Left lobe of liver (tissue), 2 donors: ENCODE results near the gene SYNPR. TPM values are rescaled to one million over a fixed set of nuclear protein-coding genes. Genes with fewer than 3 reads are reported as not detected.
"Not testable (repeated sequence)": the region's sequence is repeated elsewhere in the genome, so short reads cannot be mapped to it uniquely, and the experiment has no call there.

Source experiments
- ATAC-seq: fragments of 200-7000 bp; cut with Tn5 transposase; one replicate; pipeline ENCODE4 v1.9.1; 2020; ENCODE audit warnings: mild to moderate bottlenecking, moderate library complexity
- DNase-seq: peaks from one replicate; pipeline ENCODE4 v3.0.0-alpha.2; 2020; ENCODE audit warnings: low spot score
- total RNA-seq: library from RNA; stranded (reverse); gene quantifications from one replicate; pipeline ENCODE4 v1.2.1, GENCODE V29; 2021
- donor health status: DM: no; HTN: no; CAD: no; lungs with moderate emphysema.
- donor health status: DM: no; HTN: yes; CAD: no.

SYNPR gene
- total RNA-seq = not detected

DNA sequence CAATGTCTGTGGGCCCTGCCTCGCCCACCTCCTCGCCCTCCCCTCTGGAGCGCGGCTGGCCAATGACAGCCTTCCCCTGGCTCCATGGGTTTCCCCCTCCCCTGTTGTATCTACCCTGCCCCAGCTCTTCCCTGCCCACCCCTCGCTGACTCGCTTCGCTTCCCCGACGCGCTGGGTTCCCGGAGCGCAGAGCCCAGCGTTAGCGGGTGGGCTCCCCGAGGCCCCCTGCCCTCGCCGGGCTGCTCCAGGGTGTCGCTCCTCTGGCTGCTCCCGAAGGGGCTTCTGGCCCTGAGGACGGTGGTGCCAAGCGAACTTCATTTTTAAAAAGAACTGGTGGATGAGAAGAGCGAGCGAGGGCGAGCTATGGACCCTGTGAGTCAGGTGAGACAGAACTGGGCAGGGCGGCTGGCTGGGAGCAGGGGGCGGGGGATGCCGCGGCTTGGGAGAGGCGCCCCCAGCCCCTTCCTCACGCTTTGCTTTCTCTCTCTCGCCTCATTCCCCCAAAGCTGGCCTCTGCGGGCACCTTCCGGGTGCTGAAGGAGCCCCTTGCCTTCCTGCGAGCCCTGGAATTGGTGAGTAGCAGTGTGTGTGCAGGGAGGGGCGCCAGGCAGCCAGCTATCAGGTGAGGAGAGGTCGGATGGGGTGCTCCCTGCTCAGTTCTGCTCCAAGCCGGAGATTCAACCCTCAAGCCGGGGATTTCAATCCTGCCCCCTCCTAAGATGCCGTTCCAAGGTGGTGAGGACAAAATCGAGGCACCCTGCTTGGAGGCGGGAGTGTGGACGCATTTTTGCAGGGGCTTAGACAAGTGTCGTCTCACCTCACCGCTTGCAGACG, at the start of gene SYNPR:
SYNPR (plus strand) TSS at position 138 of the 834 bp plus-strand sequence.
- ATAC-seq (no peak), DNase-seq (no peak)

DNA sequence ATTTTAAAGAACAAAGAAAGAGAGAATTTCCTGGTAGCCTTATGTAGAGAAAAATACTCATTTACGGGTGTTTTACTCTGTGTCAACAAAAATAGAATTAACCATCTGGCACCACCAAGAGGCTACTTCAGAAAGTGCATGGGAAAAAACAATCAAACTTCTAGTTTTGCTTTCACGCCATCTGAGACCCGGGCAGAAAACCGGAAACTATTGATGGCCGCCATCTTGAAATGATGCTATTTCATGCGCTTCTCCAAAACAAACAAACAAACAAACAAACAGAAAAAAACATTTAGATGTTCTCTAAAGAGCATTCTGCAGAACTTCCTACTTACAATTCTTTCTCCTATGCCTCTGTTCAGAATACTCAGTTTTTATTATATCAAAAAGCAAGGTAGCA, 49.4 kb upstream of the SYNPR start:
- no peak for DNase-seq

DNA sequence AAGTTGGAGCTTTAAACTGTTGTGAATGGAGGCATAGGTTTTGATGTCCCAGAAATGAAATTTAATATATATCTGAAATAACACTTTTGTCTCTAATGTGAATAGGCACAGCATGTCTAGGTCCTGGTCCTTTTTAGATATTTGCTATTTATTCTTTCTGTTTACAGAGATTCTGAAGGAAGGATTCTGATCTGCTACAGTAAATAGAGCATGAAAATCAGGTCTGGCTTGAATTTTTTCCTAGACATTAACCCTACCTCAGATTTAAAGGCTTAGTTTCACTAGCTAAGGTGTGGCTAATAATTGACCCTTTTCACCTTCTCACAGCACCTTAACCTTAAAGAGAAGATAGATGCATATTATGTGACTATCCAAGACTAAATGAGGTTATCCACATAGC, 48.0 kb upstream of the SYNPR start:
- ATAC-seq = no peak
- no peak for DNase-seq

More for the DNA sequence above, 49.4 kb upstream of the SYNPR start:
- ATAC-seq = peak; percentile 77

DNA sequence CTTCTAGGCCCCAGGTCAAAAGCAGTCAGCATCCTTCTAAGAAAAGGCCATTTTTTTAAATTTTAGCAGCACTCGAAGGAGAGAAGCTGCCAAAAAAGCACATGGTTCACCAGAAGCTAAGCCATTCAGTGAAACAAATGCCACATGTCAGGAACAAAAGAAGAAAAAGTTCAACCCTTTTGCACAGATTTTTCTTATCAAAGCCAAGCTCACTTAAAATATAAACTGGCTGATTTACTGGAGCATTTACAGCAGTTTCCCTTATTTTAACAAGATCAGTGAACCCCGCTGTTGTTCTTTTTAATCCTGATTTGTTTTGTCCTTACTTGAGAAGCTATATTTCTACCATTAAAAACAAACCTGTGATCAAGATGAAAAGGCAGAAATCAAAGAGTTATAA, 46.5 kb upstream of the SYNPR start:
- DNase-seq (no peak), ATAC-seq (no peak)

DNA sequence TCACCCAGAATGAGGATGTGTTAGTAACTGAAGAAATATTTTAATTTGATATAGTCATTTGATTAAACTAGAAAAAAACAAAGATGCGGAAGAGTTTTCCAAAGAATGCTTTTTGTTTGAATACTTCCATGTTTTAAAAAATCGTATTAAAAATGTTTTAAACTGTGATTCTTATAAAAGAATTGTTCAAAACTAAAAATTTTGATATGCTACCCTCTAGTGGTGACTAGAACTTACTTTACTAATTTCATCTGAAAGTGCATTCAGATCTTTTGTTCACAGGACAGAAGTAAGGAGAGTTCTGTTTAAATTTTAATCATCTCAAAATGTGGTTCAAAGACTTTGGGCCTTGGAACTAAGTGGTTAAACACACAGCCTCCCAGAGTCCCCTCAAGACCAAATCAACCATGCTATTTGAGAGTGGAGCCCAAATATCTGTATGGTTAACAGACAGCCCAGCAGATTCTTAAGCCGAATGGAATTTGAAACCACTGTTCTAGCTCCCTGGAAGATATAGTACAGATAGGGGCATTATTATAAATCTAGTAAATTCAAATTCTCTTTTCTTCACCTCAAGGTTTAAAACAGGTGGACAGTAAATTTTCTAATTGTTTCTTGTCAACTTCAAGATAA, 45.2 kb upstream of the SYNPR start:
- ATAC-seq (no peak), DNase-seq (no peak)

DNA sequence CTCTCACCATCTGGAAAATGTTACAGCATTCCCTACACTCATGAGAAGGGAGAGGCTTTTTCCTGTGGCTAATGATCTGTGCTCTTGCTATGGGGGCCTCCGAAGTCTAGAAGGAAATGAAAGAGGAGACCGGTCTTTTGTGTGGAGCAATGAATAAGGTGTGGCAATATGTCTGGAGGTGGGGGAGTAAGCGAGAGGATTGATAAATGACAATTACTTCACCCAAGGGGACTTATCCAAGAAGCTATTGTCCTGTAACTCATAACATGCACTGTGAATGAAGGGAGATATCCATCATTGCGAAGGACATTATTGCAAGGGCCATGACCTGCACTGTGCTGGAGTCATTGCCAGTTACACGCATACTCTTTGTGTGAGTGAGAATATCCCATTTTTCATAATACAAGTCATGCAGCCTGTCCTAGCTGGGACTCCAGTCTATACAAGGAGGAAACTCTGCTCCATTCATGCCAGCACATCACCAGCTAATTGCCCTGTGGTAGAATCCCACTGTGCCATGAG, 37.7 kb upstream of the SYNPR start:
- DNase-seq (no peak), ATAC-seq (no peak)

DNA sequence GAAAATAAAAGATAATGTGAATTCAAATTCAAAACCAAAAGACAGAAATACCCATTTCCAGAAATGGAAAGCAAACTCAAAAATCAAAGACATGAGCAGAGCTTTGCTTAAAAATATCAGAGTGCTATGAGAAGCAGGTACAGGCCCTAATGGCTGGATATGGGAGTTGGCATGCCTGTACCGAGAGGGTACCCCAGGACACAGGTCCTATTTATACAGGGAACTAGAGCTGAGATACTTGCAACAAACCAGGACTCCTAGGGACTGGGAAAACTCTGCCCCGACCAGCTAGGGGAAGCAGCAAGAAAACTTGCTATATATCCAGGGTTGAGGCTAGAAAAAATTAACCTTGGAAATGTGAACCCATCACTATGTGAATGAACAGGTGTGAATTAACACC, 36.0 kb upstream of the SYNPR start:
- no peak for ATAC-seq
- no peak for DNase-seq

DNA sequence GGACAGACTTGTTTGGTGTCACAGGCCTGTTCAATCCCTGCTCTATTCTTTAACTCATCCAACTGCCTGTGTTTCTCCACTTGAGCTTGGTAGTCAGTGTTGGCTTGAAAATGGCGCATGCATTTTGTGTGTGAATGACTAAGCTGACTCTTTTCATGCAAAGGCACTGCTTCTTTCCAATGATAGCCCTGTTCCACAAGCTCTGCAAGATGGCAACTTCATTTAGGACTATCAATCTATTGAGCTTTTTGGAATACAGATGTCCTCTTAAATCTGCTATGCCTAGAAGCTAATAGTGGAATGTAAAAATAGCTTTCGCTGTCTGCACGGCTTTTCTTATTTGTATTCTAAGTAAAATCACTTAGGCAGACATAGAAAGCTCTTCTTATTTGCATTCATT, 33.6 kb upstream of the SYNPR start:
- no peak for ATAC-seq
- DNase-seq = no peak

DNA sequence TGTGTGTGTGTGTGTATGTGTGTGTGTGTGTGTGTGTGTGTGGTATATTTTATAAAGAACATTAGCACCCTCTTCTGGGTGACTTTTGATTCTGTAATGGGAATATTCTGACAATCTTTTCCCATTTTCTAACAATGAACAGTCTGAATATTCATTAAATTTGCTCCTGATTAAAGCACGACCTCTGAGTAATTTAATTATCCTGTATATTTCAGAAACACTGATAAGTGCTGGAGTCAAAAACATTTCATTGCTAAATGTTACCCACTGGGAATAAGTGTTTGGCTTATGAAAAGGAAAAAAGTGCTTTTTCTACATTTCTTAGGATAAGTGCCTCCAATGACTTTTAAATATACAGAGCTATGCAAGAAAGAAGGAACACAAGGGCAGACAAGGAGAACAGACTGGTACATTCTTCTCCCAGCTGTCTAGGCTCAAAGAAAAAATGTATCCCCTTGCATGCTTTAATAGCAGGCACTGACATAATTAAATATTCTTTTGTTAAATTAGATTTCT, 32.3 kb upstream of the SYNPR start:
- no peak for DNase-seq
- no peak for ATAC-seq

DNA sequence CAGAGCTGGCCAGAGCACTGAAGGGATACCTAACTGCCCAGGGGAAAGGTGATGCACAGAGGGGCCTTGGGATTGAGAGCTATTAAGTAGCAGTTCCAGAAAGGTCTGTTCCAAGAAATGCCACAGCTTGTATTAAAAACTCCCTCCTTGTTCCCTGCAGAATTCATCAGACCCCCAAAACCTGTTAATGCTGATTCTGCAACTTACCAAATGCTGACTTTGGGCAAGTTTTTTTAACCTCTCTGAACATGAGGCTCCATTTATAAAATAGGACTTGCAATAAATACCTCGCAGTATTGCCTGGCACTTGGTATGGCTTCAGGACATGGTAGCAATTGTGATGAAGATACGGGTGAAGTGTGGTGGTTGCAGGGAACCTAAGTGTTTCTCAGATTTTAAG, 30.1 kb upstream of the SYNPR start:
- ATAC-seq (no peak), DNase-seq (no peak)

DNA sequence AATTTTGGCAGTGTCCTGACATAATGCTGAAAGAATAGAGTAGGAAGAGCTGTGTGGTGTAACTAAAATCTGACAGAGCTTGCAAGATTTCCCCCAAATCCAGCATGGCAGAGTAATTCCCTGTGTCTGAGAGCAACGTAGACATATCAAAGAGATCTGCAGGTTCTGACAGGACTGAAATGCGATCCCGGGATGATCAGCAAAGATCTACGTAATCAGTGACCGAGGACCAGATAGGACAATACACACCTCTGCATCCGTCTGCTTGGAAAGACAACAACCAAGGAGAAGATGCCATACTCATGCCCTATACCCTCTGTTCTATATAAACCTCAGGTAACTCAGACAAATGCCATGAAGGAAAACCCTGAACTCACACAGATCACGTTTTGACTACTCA, 26.6 kb upstream of the SYNPR start:
- ATAC-seq (no peak), DNase-seq (no peak)

DNA sequence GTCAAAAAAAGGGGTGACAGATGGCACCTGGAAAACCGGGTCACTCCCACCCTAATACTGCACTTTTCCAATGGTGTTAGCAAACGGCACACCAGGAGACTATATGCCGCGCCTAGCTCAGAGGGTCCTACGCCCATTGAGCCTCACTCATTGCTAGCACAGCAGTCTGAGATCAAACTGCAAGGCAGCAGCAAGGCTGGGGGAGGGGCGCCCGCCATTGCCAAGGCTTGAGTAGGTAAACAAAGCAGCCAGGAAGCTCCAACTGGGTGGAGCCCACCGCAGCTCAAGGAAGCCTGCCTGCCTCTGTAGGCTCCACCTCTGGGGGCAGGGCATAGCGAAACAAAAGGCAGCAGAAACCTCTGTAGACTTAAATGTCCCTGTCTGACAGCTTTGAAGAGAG, 22.3 kb upstream of the SYNPR start:
- not testable (repeated sequence) for ATAC-seq, DNase-seq

DNA sequence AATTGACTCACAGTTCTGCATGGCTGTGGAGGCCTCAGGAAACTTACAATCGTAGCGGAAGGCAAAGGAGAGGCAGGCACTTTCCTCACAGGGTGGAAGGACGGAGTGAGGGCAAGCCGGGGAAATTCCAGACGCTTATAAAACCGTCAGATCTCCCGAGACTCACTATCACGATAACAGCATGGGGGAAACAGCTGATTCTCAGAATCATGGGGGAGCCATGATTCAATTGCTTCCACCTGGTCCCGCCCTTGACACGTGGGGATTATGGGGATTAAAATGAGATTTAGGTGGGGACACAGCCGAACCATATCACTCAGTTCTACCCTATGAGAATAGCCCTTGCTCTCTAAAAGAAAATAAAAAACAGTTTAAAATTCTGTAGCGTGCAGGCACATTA, 13.4 kb upstream of the SYNPR start:
- no peak for DNase-seq

DNA sequence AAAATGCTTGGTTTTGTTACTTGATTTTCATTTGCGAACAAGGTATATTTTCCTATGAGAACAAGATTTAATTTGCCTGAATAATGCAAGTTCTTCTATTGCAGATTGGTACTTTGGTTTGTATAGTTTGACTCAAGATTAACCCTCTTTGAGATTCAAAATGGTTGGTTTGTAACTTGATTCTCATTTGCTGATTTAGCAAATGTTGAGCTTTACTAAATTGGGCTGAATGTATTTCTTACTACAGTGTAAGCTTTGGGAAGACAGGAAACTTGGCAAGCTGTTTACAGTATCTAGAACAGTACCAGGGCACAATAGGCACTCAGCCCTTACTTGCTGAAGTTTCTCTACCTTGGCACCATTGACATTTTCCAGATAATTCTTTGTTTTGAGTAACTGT, 3.7 kb upstream of the SYNPR start:
- DNase-seq (no peak), ATAC-seq (no peak)

More for the DNA sequence above, 13.4 kb upstream of the SYNPR start:
- no peak for ATAC-seq

DNA sequence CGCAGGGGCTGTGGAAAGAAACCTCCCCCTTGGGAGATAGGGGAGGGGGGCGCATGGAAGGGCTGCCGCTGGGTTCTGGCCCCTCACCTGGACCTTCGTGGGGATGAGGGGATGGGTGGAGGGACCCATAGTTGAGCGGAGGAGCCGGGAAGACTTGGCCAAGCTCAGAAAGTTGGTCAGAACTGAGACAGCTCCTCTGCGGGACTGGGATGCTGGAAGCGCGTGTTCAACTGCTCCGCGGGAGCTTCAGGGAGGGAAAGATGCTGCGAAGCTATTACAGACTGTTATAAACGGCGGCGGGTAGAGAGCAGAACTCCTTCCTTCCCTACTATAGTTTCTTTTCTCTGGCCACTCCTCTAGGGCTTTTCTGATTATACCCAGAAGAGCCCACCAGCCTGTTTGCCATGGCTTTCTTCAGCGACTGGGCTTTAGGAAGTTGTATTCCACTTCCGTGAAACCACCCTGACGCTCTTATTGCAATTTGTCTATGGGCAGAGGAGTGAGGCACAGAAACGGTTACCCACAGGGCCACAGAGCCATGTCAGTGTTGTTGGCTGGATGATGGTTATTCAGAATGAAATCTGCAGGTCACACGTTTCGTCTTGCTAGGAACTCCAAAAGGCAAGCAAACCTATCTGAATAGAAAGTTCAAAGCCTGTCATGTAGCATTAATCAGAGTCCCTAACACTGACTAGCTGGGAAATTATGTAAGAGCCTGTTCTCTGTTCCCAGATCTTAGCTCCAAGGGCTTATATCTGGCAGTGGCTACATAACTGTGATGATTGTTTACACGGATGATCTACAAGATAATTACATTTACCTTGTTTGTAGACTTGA, 1.1 kb downstream of the SYNPR start:
- no peak for DNase-seq

DNA sequence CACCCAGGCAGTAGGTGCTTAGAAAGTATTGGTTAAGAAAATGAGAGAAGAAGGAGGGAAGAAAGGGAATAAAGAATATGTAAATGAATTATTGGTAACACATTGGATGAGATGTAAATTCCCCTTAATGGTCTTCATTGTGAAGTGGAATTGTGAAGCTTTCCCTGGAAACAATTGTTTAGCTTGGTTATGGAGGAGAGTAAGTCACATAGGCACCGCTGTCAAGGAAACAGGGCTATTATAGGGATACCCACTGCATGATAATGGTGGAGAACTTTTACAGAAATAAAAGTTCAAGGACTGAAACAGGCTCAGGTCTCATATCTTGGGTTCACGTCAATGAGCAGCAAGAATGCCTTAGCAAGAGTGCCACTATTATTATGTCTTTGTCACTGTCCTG, 9.5 kb downstream of the SYNPR start:
- no peak for ATAC-seq
- no peak for DNase-seq

More for the DNA sequence above, 1.1 kb downstream of the SYNPR start:
- no peak for ATAC-seq

DNA sequence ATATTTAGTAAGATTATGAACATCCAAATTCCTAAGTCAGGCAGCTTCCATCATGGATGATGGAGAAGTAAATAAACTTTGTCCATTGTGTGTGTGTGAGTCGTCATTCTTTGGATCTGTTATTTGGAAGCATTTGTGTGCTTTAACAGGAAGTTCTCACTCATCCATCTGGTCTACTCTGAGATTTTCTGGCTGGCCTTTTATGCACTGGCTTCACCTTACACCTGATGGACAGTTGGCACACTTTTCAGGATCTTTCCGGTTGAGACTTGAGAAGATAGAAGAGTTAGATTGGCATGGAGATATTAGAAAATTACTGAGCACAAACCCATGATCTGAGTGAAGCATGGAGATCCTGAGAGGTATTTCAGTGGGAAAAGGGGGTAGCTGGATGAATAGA, 12.6 kb downstream of the SYNPR start:
- DNase-seq = no peak
- no peak for ATAC-seq

DNA sequence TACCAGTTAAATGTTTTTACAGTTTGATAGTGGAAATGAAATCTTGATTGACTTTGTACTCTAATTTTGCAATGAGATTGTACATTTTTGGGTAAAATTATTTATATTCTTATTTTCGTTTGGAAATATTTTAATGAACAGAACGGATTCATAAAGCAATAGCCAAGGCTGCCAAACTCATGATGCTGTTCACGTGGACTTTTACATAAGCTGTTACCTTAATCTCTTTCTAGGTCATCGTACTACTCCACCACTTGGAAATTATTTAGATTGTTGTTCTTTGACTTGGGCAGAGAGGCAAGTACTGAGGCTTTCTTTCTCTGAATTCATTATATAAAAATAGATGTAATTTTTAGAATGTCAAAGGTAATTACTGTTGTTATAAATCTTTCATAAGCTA, 16.2 kb downstream of the SYNPR start:
- ATAC-seq = no peak
- DNase-seq = no peak

DNA sequence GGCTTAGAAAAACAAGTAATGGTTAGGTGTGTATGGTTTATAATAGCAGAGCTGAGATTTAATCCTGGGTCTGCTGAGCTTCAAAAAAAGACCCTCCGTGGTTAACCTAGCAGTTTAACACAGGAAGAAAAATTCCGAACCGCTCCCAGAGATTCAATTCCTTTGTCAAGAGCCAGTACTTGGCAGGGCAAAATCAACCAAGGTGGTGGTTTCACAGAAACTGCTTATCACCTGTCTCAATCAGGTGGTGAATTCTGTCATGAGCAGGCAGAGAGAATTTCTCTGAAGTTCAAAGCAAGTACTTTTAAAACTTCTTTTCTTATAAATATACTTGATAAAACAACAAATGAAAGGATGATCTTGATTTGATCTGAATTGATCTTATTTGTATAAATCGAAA, 17.2 kb downstream of the SYNPR start:
- ATAC-seq (no peak), DNase-seq (no peak)

DNA sequence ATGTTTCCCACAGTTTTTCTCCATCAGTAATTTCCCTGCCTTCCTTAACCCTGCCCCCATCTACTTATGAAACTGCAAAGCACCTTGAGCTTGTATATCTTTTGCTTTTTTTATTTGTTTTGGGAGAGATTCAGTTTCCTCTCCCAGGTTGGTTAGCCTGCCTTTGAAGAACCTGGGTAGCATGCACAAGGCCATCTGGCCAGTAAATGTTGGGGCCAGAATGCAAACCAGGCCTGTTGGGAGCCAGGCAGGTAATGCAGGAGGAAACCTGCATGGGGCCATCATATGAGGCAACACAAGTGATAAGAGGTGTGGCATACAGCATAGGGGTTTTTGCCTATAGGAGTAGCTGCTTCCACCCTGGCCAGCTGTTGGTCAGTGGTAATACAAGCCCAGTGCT, 17.7 kb downstream of the SYNPR start:
- ATAC-seq (no peak), DNase-seq (no peak)

DNA sequence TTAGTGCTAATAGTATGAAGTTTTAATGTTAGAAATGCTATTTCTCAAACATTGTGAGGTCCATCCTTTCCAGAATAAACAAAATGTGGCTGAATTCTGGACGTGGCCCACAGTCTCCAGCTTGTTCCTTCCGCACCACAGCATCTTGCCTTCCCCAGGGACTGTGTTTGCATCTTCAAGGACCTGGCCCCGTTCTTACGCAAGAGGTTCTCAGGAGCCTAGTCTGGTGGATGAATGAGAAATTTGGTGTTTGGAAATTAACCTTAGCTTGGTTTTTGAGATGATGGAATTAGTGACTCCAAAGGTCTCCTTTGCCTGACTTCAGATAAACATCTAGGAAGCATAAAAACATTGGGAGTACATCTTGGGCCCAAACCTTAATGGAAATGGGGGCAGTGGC, 18.1 kb downstream of the SYNPR start:
- DNase-seq = no peak
- no peak for ATAC-seq
